Stimulated activated naive B cell treated with anti-CD40 and anti-IgM and Interleukin-4, amounts not matched to agents 10 μg/mL and 1 μg/mL and 100 μg/mL, for 72 hours (primary cell): Measurements from ENCODE around the gene SLC35F1.
A peak's percentile ranks its signal among the peaks of the same experiment; 100 is the strongest.

Experiments used
- ATAC-seq, 2 donors: fragments of 150-1000 bp; cut with Tn5 transposase; replicated peaks; 2 replicates each; pipeline ENCODE4 v1.10.0; 2021; ENCODE audit warnings: moderate library complexity in 1 of 2
- DNase-seq: peaks from one replicate; pipeline ENCODE4 v3.0.0; 2021
- H3K27ac Mint-ChIP-seq: one replicate; pipeline ENCODE4 v1.8.0; 2022; ENCODE audit warnings: mild to moderate bottlenecking, mixed read lengths
- H3K27me3 Mint-ChIP-seq, 2 donors: one replicate each; pipeline ENCODE4 v1.8.0; 2022; ENCODE audit warnings: mixed read lengths in 2 of 2
- H3K36me3 Mint-ChIP-seq, 2 donors: one replicate each; pipeline ENCODE4 v1.8.0; 2022; ENCODE audit warnings: mixed read lengths in 2 of 2, mild to moderate bottlenecking in 1 of 2
- H3K4me1 Mint-ChIP-seq, 2 donors: one replicate each; pipeline ENCODE4 v1.8.0; 2022; ENCODE audit warnings: mixed read lengths in 2 of 2, mild to moderate bottlenecking in 1 of 2
- H3K4me3 Mint-ChIP-seq, 2 donors: one replicate each; pipeline ENCODE4 v1.8.0; 2022; ENCODE audit warnings: mild to moderate bottlenecking in 2 of 2, mixed read lengths in 2 of 2, moderate library complexity in 1 of 2
- H3K9me3 Mint-ChIP-seq, 2 donors: one replicate each; pipeline ENCODE4 v1.8.0; 2022; ENCODE audit warnings: mixed read lengths in 2 of 2, mild to moderate bottlenecking in 1 of 2

Gene SLC35F1

DNA sequence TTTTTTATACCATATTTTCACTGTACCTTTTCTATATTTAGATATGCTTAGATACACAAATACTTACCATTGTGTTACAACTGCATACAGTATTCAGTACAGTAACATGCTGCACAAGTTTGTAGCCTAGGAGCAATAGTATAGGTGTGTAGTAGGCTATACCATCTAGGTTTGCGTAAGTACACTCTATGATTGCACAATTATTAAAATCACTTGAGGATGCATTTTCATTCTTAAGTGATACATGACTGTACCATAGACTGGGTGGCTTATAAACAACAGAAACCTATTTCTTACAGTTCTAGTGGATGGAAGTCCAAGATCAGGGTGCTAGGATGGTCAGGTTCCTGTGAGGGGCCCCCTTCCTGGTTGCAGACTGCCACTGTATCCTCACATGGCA lies 234.1 kb downstream of the SLC35F1 start:
- no peaks in the 10 kb centered on the region for H3K36me3 Mint-ChIP-seq
- H3K4me1 Mint-ChIP-seq = no peaks in the 10 kb centered on the region

DNA sequence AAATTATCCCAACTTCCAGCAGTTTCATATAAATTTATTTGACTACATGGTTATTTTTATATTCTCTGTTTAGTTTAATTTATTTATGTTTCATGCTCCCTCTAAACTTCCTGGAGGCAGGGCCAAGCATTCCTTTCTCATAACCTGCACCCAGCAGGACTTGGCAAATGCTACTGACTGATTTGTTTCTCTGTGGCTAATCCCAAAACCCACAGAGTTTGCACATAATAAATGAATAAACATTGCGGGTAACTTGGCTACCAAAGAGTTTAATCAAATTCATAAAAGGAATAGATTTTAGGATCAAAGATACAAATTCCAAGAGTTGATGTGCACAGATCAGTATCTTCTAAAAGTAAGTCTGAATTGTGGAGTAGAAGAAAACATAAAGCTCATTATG lies 239.5 kb downstream of the SLC35F1 start:
- ATAC-seq = no peak
- no peaks in the 10 kb centered on the region for H3K27me3 Mint-ChIP-seq
- H3K4me3 Mint-ChIP-seq = no peak overlapping the region

More for the DNA sequence above, 234.1 kb downstream of the SLC35F1 start:
- Mint-ChIP-seq H3K4me3 (no peak overlapping the region), H3K27me3 (no peaks in the 10 kb centered on the region), H3K9me3 (no peaks in the 10 kb centered on the region), H3K27ac (no peak overlapping the region)
- no peak for DNase-seq
- ATAC-seq = no peak

DNA sequence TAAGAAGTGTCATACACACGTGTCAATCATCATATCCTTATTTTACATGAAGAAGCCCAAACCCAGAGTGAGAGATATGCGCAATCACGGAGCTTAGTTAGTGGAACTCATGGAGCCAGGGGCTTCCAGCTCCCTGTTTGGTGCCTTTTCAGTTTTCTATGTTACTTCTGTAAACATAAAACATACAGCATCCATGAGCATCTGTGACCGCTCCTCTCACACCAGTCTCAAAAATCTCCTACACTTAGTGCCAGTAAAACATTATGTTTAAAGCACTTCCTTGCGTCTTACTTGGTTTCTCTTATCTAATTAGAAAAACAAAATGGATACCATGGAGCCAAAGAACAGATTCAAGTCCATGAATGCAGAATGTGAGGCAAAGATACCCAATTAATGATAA lies 240.4 kb downstream of the SLC35F1 start:
- no peak overlapping the region for H3K4me3 Mint-ChIP-seq
- no peaks in the 10 kb centered on the region for H3K27me3 Mint-ChIP-seq
- H3K9me3 Mint-ChIP-seq = peaks cover 0 to 3% of the 10 kb centered on the region in 2 donors
- no peak for DNase-seq
- no peak overlapping the region for H3K27ac Mint-ChIP-seq
- no peaks in the 10 kb centered on the region for H3K4me1 Mint-ChIP-seq
- no peak for ATAC-seq
- H3K36me3 Mint-ChIP-seq = no peaks in the 10 kb centered on the region

More for the DNA sequence above, 239.5 kb downstream of the SLC35F1 start:
- no peaks in the 10 kb centered on the region for H3K36me3 Mint-ChIP-seq
- no peak for DNase-seq
- no peaks in the 10 kb centered on the region for H3K4me1 Mint-ChIP-seq
- H3K27ac Mint-ChIP-seq = no peak overlapping the region
- no peaks in the 10 kb centered on the region for H3K9me3 Mint-ChIP-seq

DNA sequence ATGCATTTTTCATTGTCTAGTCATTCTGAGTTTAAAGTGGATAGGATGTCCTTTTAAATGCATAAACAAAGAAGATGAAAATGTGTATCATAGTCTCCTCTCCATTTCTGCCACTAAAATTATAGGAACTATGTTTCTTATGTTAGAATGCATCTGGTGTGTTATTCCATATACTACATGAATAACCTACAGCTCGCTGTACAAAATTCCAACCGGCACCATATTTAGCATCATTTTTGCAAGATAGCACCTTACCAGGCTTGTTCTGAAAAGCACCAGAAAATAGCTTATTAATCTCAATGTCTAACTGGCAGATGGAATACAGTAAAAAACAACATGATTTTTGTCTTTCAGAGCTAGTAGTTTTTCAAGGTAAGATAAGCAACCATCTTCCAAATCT lies 241.5 kb downstream of the SLC35F1 start:
- H3K4me1 Mint-ChIP-seq = no peaks in the 10 kb centered on the region
- H3K27me3 Mint-ChIP-seq = no peaks in the 10 kb centered on the region
- no peaks in the 10 kb centered on the region for H3K36me3 Mint-ChIP-seq
- peaks cover 0 to 3% of the 10 kb centered on the region in 2 donors for H3K9me3 Mint-ChIP-seq
- no peak for ATAC-seq
- no peak overlapping the region for H3K27ac Mint-ChIP-seq
- no peak overlapping the region for H3K4me3 Mint-ChIP-seq
- DNase-seq = no peak

DNA sequence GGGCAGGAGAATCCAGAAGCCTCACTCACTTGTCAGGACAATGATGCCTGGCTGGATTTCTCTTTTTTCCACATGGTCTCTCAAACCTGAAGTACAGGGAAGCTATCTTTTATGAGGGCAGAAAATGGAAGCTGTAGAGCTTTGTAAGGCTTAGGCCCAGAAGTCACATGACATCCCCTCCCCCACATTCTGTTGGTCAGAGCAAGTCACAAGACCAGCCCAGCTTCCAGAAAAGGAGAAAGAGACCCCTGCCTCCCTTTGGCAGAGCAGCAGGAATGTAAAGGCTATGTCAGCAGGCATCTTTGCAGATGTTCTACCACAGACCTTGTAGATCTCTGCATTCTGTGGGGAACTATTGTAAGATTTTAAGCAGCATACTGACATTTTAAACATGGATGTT lies 245.5 kb downstream of the SLC35F1 start:
- H3K27ac Mint-ChIP-seq = no peak overlapping the region
- H3K9me3 Mint-ChIP-seq = peaks cover 0 to 3% of the 10 kb centered on the region in 2 donors
- no peaks in the 10 kb centered on the region for H3K27me3 Mint-ChIP-seq
- DNase-seq (no peak), ATAC-seq (no peak)
- no peak overlapping the region for H3K4me3 Mint-ChIP-seq
- H3K4me1 Mint-ChIP-seq = no peaks in the 10 kb centered on the region
- H3K36me3 Mint-ChIP-seq = no peaks in the 10 kb centered on the region

DNA sequence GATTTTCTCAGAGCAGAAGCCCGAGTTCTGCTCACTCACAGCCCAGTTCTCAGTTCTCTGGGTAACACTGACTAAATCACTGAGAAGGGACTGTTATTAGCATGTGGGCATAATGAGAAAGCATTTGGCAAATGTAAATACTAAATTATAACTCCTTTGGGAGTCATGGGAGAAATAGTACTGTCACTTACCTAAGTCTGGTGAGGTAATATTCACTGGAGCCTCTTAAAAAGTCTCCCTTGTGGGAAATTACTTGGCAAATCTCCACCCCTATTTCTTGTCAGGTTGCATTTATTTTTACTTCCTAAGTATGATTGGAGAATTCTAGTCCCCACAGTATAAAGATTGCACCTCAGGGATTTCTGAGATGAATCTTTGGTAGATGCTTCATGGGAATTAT lies 254.3 kb downstream of the SLC35F1 start:
- Mint-ChIP-seq H3K4me3 (no peak overlapping the region), H3K27ac (no peak overlapping the region), H3K4me1 (no peaks in the 10 kb centered on the region), H3K36me3 (no peaks in the 10 kb centered on the region), H3K27me3 (no peaks in the 10 kb centered on the region), H3K9me3 (no peaks in the 10 kb centered on the region)
- DNase-seq = no peak
- ATAC-seq = no peak

DNA sequence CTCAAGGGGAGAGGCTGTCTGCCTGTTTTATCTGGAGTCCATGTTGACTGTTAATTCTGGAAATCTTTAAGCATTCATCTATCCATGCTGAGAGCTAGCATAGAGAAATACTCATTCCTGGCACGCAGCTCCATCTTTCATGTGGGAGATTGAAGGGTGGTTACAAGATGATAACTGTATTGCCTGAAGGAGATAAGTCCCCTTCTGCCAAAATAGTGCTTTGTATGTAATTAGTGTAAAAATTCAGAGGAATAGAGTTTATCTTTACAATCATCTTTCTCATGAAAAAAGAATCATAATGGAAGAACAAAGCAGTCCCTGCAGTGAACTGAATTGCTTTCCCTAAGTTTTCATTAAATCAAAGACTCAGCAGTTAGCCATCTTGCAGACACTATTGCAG lies 256.5 kb downstream of the SLC35F1 start:
- no peak overlapping the region for H3K4me3 Mint-ChIP-seq
- no peaks in the 10 kb centered on the region for H3K4me1 Mint-ChIP-seq
- H3K27me3 Mint-ChIP-seq = no peaks in the 10 kb centered on the region
- H3K27ac Mint-ChIP-seq = no peak overlapping the region
- no peaks in the 10 kb centered on the region for H3K36me3 Mint-ChIP-seq
- DNase-seq (no peak), ATAC-seq (no peak)
- H3K9me3 Mint-ChIP-seq = no peaks in the 10 kb centered on the region

DNA sequence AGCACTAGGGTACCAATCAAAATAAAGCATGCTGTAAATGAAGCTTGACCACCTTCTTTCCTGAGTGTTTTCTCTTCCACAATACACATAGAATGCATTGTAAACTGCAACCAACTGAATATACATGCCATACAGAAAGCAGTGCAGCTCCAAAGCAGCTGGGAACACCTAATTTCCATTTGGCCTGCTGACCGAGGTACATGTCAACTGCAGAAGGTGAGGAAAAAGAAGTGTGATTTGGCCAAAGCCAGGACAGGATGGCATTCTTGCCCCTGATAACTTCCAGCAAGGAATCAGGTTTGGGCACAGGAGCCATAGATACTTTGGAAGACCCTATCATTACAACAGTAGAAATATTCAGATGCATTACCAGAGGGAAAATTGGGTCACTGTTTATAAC lies 258.4 kb downstream of the SLC35F1 start:
- no peaks in the 10 kb centered on the region for H3K27me3 Mint-ChIP-seq
- H3K4me1 Mint-ChIP-seq = no peaks in the 10 kb centered on the region

DNA sequence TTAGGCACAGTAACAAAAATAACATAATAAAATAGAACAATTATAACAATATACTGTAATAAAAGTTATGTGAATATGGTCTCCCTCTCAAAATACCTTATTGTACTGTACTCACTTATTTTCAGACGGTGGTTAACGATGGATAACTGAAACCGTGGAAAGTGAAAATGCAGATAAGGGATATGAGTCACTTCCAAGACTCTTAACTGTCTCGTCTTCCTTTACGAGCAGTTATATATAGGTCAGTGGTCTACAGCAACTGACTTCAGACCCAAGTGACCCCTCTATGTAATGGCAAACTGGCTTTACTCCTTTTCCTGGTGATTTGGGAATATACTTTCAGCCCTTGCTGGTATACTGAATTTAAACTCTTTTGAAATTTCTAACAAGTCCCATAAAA lies 261.4 kb downstream of the SLC35F1 start:
- Mint-ChIP-seq H3K4me3 (no peak overlapping the region), H3K4me1 (no peaks in the 10 kb centered on the region), H3K9me3 (peaks cover 0 to 2% of the 10 kb centered on the region in 2 donors), H3K27ac (no peak overlapping the region), H3K27me3 (no peaks in the 10 kb centered on the region), H3K36me3 (no peaks in the 10 kb centered on the region)
- DNase-seq = no peak
- ATAC-seq = no peak

More for the DNA sequence above, 258.4 kb downstream of the SLC35F1 start:
- DNase-seq (no peak), ATAC-seq (no peak)
- Mint-ChIP-seq H3K27ac (no peak overlapping the region), H3K36me3 (no peaks in the 10 kb centered on the region), H3K4me3 (no peak overlapping the region), H3K9me3 (no peaks in the 10 kb centered on the region)

DNA sequence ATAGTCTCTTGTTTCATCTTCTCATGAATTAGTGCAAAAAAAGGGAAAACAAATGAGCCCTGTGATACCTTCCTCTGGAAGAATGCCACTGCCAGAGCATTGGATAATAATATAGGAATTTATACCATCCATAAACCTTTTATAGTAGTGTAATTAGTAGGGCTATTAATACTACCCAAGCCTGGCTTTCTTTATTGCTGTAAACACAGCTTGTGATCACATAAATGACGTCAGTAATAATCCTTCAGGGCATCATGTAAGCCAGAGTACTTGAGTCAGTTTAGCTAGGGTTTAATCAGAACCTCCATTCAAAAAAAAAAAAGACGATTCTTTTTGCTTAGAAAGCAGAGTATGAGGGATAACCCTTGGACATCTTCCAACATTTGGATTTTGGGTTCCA lies 264.8 kb downstream of the SLC35F1 start:
- DNase-seq (no peak), ATAC-seq (no peak)
- Mint-ChIP-seq H3K36me3 (peaks cover 0 to 3% of the 10 kb centered on the region in 2 donors), H3K27ac (no peak overlapping the region), H3K27me3 (no peaks in the 10 kb centered on the region), H3K4me3 (no peak overlapping the region), H3K4me1 (no peaks in the 10 kb centered on the region), H3K9me3 (peaks cover 6 to 10% of the 10 kb centered on the region in 2 donors)

DNA sequence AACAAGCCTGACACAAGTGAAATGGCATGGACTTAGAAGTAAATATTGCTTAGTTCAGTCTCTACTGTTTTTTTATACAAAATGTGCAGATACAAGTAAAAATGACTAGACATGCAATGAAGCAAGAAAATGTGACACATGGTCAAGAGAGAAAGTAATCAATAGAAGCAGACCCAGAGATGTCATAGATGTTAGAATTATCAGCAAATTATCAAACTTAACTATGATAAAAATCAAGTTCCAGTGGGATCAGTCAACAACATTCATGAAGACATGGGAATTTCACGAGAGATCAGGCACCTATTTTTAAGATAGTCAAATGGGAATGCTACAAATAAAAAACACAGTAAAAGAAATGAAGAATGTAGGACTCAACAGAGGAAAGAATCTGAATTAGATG lies 267.0 kb downstream of the SLC35F1 start:
- DNase-seq = no peak
- peaks cover 0 to 3% of the 10 kb centered on the region in 2 donors for H3K36me3 Mint-ChIP-seq
- H3K4me3 Mint-ChIP-seq = no peak overlapping the region
- no peaks in the 10 kb centered on the region for H3K4me1 Mint-ChIP-seq
- H3K27me3 Mint-ChIP-seq = no peaks in the 10 kb centered on the region
- H3K27ac Mint-ChIP-seq = no peak overlapping the region
- peaks cover 6 to 10% of the 10 kb centered on the region in 2 donors for H3K9me3 Mint-ChIP-seq
- no peak for ATAC-seq

DNA sequence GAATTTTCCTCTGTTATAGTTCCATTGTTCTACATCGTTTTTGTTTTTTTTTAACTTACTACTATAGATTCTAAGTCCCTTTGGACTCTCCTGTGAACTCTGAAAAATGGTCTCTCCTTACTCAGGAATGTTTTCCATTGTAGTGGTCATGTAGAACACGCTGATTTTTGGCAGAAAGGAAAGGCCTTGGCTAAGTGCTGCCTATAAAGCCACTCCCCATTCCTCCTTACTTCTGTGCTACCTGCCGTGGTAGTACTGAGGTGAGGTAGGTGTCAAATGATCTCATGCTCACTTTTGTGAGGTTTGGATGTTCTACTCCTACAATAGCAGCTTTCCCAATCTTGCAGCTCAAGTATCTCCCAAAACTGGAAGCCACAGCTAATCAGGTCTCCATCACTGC lies 270.7 kb downstream of the SLC35F1 start:
- H3K9me3 Mint-ChIP-seq = peaks cover 6 to 12% of the 10 kb centered on the region in 2 donors
- H3K27me3 Mint-ChIP-seq = peaks cover 0 to 4% of the 10 kb centered on the region in 2 donors
- no peaks in the 10 kb centered on the region for H3K4me1 Mint-ChIP-seq
- no peak overlapping the region for H3K4me3 Mint-ChIP-seq
- no peak overlapping the region for H3K27ac Mint-ChIP-seq
- ATAC-seq = no peak
- DNase-seq = no peak
- H3K36me3 Mint-ChIP-seq = peaks cover 0 to 3% of the 10 kb centered on the region in 2 donors

DNA sequence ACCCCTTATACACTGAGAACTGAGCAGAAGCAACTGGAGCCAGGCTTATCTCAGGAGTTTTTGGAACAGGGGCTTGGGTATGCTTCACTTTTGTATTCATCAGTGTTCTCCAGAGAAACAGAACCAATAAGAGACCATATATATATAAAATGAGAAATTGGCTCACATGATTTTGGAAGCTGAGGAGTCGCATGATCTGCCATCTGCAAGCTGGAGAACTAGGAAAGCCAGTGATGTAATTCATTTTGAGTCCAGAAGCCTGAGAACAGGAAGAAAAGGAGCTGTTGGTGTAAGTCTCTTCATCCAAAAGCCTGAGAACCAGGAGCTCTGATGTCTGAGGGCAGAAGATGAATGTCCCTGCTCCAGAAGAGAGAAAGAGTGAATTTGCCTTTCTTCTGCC lies 272.0 kb downstream of the SLC35F1 start:
- H3K9me3 Mint-ChIP-seq = peaks cover 4 to 7% of the 10 kb centered on the region in 2 donors
- no peaks in the 10 kb centered on the region for H3K4me1 Mint-ChIP-seq
- H3K4me3 Mint-ChIP-seq = no peak overlapping the region
- no peak for ATAC-seq
- DNase-seq = no peak
- H3K36me3 Mint-ChIP-seq = peaks cover 0 to 3% of the 10 kb centered on the region in 2 donors
- peaks cover 0 to 4% of the 10 kb centered on the region in 2 donors for H3K27me3 Mint-ChIP-seq
- H3K27ac Mint-ChIP-seq = no peak overlapping the region

DNA sequence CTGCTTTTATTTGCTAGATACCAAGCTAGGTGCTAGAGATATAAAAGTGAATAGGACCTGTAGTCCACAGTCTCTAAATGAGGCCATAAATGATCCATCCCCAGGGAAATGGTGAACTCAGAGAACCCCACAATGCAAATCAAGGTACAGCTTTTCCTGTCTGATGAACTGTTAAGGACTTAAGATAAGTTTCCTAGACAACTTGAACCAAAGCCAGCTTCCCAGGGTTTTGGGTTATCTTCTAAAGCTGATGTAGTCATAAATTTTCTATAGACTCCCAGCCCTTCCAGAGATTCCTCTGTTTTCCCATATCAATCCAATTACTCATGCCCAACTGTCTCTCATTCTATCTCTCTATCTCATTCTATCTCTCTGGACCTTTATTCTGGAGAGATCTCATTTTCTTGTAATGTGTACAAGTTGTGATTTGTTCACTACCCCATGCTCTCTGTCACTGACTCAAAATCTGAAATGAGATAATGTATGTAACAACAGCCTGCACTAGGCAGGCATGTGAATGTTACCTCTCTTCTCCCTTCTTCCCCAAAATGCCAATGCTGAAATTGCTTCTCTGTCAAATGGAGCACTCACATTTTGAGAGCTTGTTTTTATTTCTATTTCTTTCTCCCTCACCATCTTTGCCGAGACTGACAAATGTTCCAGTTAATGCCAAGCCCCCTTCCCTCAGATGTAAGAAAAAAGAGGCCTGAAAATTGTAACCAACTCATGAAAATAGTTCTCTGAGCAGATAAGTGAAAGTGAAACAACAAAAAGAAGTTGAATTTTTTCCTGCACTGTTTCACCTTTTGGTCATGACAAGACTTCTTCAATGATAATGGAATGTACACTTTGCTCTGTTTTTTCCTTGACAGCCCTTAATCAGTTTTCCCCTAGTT lies 279.9 kb downstream of the SLC35F1 start:
- no peaks in the 10 kb centered on the region for H3K36me3 Mint-ChIP-seq
- no peak for DNase-seq
- ATAC-seq = peak; percentile 33 to 47
- H3K27ac Mint-ChIP-seq = no peak overlapping the region
- no peaks in the 10 kb centered on the region for H3K27me3 Mint-ChIP-seq
- H3K4me1 Mint-ChIP-seq = peaks cover 2 to 12% of the 10 kb centered on the region in 2 donors
- H3K9me3 Mint-ChIP-seq = peaks cover 0 to 2% of the 10 kb centered on the region in 2 donors
- H3K4me3 Mint-ChIP-seq = no peak overlapping the region

DNA sequence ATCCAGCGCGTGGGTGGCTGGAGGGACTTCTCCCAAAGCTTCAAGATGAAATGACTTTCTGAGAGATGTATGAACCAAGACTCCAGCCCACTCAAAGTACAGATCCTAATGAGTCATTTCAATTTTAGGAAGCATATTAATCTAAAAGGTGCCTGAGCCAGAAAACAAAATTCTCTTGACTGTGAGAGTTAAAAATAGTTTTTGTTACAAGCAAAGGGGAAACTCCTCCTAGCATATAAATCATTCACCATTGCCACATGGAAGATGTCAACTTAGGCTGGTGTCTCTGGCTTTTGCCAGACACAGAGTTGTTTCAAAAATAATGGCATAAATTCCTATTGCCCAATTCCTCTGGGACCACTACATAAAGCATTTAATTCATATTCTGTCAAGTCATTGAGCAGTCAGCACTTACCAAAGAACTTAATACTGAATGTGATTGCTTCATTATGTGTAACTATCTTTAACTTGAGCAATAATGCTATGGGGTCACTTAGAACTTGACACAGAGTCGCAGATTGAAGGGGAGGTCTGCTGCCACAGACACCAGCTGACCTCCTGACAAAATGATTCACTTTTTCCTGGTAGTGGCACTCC lies 280.6 kb downstream of the SLC35F1 start:
- Mint-ChIP-seq H3K4me3 (no peak overlapping the region), H3K36me3 (no peaks in the 10 kb centered on the region), H3K4me1 (peaks cover 2 to 12% of the 10 kb centered on the region in 2 donors), H3K27me3 (no peaks in the 10 kb centered on the region), H3K9me3 (no peaks in the 10 kb centered on the region), H3K27ac (no peak overlapping the region)
- DNase-seq = no peak
- ATAC-seq = peak; percentile 23 to 68
